ENCODE results near the gene PATJ. TPM values are rescaled to one million over a fixed set of nuclear protein-coding genes. Genes with fewer than 3 reads are reported as not detected.

The PATJ gene
- total RNA-seq, 2 donors from 2014 or later, result 74.3 to 81.7 TPM

DNA sequence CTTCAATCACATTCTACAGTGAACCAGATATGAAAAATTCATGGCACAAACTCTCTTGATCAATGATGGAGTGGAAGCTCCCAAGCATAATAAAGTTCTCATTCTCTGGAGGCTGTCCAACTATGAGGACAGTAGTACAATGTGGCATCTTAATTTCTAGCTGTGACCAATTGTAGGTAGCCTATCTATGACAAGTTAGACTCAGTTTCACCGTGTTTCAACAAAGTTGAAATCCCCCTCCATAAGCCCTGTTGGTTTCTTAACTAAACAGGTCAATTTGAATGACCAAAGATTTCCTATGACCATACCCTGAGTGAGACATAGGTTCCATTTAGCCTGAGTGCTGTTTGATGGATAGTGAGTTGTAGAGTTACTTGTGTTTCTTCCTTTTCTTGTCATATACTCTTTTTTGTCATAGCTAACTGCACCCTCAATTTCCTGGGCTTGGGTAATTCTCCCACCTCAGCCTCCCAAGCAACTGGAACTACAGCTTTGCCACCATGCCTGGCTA, 11.8 kb downstream of the PATJ start:
- WGBS, 2 experiments (ENCODE audit: insufficient coverage in 1 of 2, insufficient read length in 1 of 2), result 83 to 86% methylated on average over 1 of the region's 1 CpG
- H3K27ac ChIP-seq (ENCODE audit: low read depth, low read length), result no peak overlapping the region
- Mint-ChIP-seq H3K4me3 (no peak overlapping the region), H3K36me3 (ENCODE audit: low read depth) (peaks cover 13% of the 10 kb centered on the region), H3K27me3 (ENCODE audit: insufficient read depth) (no peaks in the 10 kb centered on the region), H3K4me1 (peaks cover 4% of the 10 kb centered on the region), H3K27ac (no peak overlapping the region), H3K9me3 (no peaks in the 10 kb centered on the region)
- H3K27me3 ChIP-seq (ENCODE audit: control insufficient read depth, insufficient read depth, low read length, poor library complexity, severe bottlenecking), result no peaks in the 10 kb centered on the region
- TF ChIP-seq, protein P1, sequence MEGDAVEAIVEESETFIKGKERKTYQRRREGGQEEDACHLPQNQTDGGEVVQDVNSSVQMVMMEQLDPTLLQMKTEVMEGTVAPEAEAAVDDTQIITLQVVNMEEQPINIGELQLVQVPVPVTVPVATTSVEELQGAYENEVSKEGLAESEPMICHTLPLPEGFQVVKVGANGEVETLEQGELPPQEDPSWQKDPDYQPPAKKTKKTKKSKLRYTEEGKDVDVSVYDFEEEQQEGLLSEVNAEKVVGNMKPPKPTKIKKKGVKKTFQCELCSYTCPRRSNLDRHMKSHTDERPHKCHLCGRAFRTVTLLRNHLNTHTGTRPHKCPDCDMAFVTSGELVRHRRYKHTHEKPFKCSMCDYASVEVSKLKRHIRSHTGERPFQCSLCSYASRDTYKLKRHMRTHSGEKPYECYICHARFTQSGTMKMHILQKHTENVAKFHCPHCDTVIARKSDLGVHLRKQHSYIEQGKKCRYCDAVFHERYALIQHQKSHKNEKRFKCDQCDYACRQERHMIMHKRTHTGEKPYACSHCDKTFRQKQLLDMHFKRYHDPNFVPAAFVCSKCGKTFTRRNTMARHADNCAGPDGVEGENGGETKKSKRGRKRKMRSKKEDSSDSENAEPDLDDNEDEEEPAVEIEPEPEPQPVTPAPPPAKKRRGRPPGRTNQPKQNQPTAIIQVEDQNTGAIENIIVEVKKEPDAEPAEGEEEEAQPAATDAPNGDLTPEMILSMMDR (conservative IDR thresholded peaks at IDR 0.05), result no peak
- no peaks in the 10 kb centered on the region for H3K4me1 ChIP-seq (ENCODE audit: control insufficient read depth, insufficient read depth, low read length)
- no peak overlapping the region for H3K9ac ChIP-seq (ENCODE audit: extremely low read depth, low read length, poor library complexity, severe bottlenecking)
- H3K9me3 ChIP-seq (ENCODE audit: control insufficient read depth, low read length), result no peaks in the 10 kb centered on the region
- no peak for DNase-seq
- H3K36me3 ChIP-seq (ENCODE audit: control insufficient read depth, insufficient read depth, low read length), result no peaks in the 10 kb centered on the region
- H3K4me3 ChIP-seq (ENCODE audit: low read length), result no peak overlapping the region

DNA sequence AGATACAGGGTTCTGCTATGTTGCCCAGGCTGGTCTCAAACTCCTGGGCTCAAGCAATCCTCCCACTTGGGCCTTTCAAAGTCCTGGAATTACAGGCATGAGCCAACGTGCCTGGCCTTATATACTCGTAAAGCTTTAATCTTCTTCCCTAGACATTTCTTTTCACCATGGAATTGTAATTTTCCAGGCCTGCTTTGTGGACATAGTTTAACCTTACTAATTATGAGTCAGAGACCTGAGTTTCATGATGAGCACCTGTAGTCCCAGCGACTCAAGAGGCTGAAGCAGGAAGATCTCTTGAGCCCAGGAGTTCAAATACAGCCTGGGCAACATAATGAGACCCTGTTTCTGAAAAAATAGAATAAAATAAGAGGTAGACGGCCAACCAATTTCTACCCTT, 12.3 kb downstream of the PATJ start:
- Histone ChIP-seq H3K4me1 (ENCODE audit: control insufficient read depth, insufficient read depth, low read length) (no peaks in the 10 kb centered on the region), H3K4me3 (ENCODE audit: low read length) (no peak overlapping the region), H3K27ac (ENCODE audit: low read depth, low read length) (no peak overlapping the region), H3K27me3 (ENCODE audit: control insufficient read depth, insufficient read depth, low read length, poor library complexity, severe bottlenecking) (no peaks in the 10 kb centered on the region), H3K9me3 (ENCODE audit: control insufficient read depth, low read length) (no peaks in the 10 kb centered on the region), H3K36me3 (ENCODE audit: control insufficient read depth, insufficient read depth, low read length) (no peaks in the 10 kb centered on the region), H3K9ac (ENCODE audit: extremely low read depth, low read length, poor library complexity, severe bottlenecking) (no peak overlapping the region)
- no peak for DNase-seq
- Mint-ChIP-seq H3K9me3 (no peaks in the 10 kb centered on the region), H3K4me3 (no peak overlapping the region), H3K27me3 (ENCODE audit: insufficient read depth) (no peaks in the 10 kb centered on the region), H3K36me3 (ENCODE audit: low read depth) (peaks cover 13% of the 10 kb centered on the region), H3K27ac (no peak overlapping the region), H3K4me1 (peaks cover 7% of the 10 kb centered on the region)
- TF ChIP-seq, protein P1 (conservative IDR thresholded peaks at IDR 0.05), result no peak
- 93% methylated on average over 4 of the region's 4 CpGs for WGBS, 2 experiments (ENCODE audit: insufficient coverage in 1 of 2, insufficient read length in 1 of 2)

DNA sequence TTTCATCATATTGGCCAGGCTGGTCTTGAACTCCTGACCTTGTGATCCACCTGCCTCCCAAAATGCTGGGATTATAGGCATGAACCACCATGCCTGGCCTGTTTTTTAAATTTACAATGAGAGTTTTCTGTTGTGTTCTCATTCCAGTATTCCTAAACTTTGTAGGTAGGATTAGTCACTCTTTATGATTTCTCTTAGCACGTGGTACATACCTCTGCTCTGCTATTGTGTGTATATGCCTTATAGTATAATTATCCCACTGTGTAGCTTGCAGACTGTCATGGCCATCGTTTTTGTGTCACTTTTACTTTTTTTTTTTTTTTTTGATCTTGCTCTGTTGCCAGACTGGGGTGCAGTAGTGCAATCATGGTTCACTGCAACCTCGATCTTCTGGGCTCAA, 14.5 kb downstream of the PATJ start:
- Histone ChIP-seq H3K36me3 (ENCODE audit: control insufficient read depth, insufficient read depth, low read length) (no peaks in the 10 kb centered on the region), H3K27ac (ENCODE audit: low read depth, low read length) (no peak overlapping the region), H3K9me3 (ENCODE audit: control insufficient read depth, low read length) (no peaks in the 10 kb centered on the region), H3K27me3 (ENCODE audit: control insufficient read depth, insufficient read depth, low read length, poor library complexity, severe bottlenecking) (no peaks in the 10 kb centered on the region), H3K4me1 (ENCODE audit: control insufficient read depth, insufficient read depth, low read length) (no peaks in the 10 kb centered on the region), H3K9ac (ENCODE audit: extremely low read depth, low read length, poor library complexity, severe bottlenecking) (no peak overlapping the region), H3K4me3 (ENCODE audit: low read length) (no peak overlapping the region)
- H3K4me1 Mint-ChIP-seq, result peaks cover 7% of the 10 kb centered on the region
- H3K36me3 Mint-ChIP-seq (ENCODE audit: low read depth), result peaks cover 17% of the 10 kb centered on the region
- H3K27ac Mint-ChIP-seq, result no peak overlapping the region
- 92% methylated on average over 3 of the region's 3 CpGs; no CpG with 5 or more reads in 1 of the 2 experiments for WGBS, 2 experiments (ENCODE audit: insufficient coverage in 1 of 2, insufficient read length in 1 of 2)
- no peak for DNase-seq
- H3K4me3 Mint-ChIP-seq, result no peak overlapping the region
- H3K9me3 Mint-ChIP-seq, result no peaks in the 10 kb centered on the region
- H3K27me3 Mint-ChIP-seq (ENCODE audit: insufficient read depth), result no peaks in the 10 kb centered on the region
- TF ChIP-seq, protein P1 (conservative IDR thresholded peaks at IDR 0.05), result no peak

All from endodermal cell (in vitro differentiated cells).